Measurements from ENCODE around the gene ALKBH8.
"Not testable (repeated sequence)": the region's sequence is repeated elsewhere in the genome, so short reads cannot be mapped to it uniquely, and the experiment has no call there.

ALKBH8 gene, protein sequence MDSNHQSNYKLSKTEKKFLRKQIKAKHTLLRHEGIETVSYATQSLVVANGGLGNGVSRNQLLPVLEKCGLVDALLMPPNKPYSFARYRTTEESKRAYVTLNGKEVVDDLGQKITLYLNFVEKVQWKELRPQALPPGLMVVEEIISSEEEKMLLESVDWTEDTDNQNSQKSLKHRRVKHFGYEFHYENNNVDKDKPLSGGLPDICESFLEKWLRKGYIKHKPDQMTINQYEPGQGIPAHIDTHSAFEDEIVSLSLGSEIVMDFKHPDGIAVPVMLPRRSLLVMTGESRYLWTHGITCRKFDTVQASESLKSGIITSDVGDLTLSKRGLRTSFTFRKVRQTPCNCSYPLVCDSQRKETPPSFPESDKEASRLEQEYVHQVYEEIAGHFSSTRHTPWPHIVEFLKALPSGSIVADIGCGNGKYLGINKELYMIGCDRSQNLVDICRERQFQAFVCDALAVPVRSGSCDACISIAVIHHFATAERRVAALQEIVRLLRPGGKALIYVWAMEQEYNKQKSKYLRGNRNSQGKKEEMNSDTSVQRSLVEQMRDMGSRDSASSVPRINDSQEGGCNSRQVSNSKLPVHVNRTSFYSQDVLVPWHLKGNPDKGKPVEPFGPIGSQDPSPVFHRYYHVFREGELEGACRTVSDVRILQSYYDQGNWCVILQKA

GRCh38 chr11:107565219-107565937 lies at the start of gene ALKBH8:
Gene ALKBH8, minus strand, starts transcription at chr11:107565735. Its CDS starts 4,842 bp downstream, at chr11:107560893.
- peak; percentile 86 for DNase-seq (ENCODE audit: low spot score)

DNA sequence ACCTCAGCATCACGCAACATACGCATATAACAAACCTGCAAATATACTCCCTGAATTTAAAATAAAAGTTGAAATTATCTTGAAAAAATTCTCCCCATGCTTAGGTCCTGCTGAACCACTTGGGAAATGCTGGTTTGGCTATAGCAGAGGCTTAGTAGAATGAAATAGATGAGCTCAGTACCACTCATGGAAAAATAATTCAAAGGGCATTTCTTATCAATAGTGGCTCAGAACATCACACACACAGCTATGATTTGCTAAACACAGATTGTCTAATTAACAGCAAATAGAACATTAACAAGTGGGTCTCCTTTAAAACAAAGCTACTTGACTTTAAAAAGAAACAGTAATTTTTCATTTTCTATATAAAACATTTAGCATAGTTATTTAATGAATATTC lies 46.9 kb upstream of the ALKBH8 start:
- DNase-seq (ENCODE audit: low spot score) = no peak

DNA sequence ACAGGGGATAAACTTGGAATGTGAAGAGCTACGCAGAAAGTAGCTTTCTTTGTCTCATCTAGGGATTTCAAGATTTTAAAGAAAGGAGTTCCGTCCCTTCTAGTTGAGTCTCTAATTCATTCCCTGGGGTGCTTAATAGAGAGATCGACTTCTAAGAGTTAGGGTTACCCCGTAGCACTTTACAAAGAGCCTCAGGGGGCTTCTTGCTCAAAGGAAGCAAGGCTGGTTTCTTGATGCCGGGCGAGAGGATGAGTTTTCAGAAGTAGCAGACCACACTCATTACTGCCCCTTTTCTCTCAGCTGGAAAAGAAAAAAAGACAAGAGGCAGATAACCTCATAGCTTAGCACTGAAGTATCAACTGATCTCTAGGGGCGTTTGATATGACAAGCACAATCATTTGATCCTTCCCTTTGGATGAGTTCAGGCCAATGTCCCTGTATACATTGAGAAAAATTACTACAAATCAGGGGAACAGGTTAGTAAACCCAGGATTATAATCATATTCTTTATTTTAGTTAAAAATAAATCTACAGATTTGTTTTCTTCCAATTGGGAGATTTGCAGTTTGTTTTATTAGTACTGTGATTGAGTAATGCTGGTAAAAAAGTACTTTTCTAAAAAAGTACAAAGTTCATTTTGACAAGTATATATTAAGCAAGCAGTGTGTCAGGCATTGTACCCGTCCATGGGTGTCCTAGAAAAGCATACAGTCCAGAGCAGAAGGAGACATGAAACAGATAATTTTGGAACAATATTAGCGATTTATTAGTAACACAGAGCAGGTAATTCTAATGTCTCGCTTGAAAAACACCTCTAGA lies 44.1 kb upstream of the ALKBH8 start:
- DNase-seq (ENCODE audit: low spot score) = no peak

- DNase-seq (ENCODE audit: low spot score) = no peak
These were observed 43.3 kb upstream of the ALKBH8 start for GRCh38 chr11:107608809-107609208.

DNA sequence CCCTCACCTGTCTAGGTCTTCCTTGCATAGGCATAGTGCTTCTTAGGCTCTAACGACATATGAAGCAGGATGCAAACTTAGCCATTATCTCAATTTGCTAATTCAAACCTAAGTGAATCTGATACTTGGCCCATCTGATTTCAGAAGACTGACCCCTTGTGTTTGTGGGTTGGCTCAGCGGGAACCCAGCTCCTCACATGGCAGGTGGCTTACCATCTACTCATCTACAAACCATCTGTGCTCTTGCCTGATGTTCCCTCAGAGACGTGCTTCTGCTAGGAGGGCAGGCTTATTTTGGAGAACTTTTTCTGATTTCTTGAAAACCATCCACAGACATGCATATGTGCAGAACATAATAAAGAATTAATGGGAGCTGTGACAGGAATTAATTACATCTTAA lies 40.6 kb upstream of the ALKBH8 start:
- peak; percentile 27 for DNase-seq (ENCODE audit: low spot score)

- no peak for DNase-seq (ENCODE audit: low spot score)
These were observed 39.8 kb upstream of the ALKBH8 start for GRCh38 chr11:107605061-107606006.

DNA sequence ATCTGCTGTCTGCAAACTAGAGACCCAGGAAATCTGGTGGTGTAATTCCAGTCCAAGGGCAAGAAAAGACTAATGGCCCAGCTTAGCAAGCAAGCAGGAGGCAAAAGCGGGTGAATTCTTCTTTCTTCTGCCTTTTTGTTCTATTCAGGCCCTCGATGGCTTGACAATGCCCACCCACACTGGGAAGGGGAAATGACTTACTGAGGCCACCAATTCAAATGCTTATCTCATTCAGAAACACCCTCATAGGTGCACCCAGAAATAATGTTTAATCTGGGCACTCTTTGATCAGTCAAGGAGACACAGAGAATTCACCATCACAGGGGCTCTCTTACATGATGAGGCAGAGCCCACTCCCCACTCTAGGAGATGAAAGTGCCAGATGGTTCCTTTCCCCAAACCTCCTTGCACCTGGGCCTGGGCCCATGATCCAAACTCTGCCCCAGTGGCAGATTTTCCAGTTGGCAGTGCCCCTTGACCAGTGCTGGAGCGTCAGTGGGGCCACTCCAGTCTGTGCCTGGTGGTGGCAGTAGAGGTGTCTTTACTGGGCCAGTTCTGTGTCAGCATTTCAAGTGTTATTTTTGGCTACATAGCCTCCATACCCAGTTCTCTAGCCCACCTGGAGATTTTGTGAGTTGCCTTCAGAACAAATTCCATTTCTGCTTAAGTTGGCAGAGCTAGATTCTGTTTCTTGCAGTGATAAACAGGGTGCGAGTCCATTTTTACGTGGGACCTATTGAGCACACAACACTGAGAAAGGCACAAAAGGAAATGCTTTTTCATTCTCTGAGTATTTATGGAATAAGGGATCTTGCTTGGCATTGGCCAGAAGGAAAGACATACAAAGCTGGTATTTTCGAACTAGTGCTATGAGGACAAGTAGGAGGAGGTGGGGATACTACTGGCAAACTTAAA lies 32.9 kb upstream of the ALKBH8 start:
- DNase-seq (ENCODE audit: low spot score) = no peak

DNA sequence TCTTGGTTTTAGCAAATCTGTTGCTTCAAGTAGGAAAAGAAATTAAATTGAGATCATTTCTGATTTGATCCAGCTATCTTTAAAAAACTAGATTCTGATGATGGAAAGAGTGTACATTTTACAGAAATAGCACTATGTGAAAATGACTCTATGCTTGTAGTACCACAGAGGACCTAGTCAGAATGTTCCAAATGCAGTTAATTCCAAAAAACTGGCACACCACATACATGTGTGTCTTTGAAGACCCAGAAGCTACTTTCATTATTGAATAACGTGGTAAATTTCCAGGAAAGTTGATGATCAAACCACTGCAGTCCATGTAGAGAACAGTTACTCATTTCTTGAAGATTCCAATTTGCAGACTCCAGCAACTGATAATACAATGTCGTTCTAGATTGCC lies 29.2 kb upstream of the ALKBH8 start:
- DNase-seq (ENCODE audit: low spot score) = no peak

DNA sequence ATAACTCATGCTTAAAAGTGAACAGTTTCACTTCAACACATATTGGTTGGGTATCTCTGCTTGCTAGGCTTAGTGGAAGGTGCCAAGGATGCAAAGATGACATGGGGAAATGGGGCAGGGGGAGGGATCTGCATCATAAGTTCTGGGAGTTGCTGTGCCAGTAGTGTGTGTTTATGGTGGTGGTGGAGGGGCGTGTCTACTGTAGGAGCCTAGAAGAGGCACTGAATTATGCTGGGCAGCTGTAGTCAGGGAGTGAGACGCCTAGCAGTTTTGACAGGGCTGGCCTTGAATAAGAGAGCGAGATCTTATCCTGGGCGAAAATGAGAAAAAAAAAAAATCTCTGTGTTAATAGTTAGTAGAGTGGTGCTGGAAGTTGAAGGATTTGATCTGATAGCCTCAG lies 28.4 kb upstream of the ALKBH8 start:
- DNase-seq (ENCODE audit: low spot score) = peak; percentile 10

- peak; percentile 15 for DNase-seq (ENCODE audit: low spot score)
These were observed 27.3 kb upstream of the ALKBH8 start for GRCh38 chr11:107592813-107593212.

DNA sequence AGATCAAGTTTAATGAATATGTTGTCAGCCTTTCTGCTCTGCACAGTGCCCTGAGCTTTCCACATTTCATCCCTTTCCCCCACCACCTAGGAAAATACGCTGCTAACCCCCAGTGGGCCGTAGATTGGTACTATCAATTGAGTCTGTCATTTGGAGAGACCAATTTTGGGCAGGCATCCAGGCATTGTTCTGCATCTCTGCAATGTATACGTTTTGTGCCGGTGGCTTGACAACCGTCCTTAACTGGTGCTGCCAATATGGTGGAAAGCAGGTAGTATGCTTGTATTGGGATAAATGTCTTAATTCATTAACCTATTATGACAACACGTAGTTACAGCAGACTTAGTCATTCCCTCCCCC lies 26.7 kb upstream of the ALKBH8 start:
- DNase-seq (ENCODE audit: low spot score) = no peak

- peak; percentile 23 for DNase-seq (ENCODE audit: low spot score)
These were observed 26.1 kb upstream of the ALKBH8 start for GRCh38 chr11:107591378-107592230.

- DNase-seq (ENCODE audit: low spot score) = peak; percentile 66
These were observed 25.2 kb upstream of the ALKBH8 start, which contains the start of gene ELMOD1 for GRCh38 chr11:107590460-107591377. Gene ELMOD1, plus strand, starts transcription at chr11:107591147. Its CDS starts 27,043 bp downstream, at chr11:107618190.

DNA sequence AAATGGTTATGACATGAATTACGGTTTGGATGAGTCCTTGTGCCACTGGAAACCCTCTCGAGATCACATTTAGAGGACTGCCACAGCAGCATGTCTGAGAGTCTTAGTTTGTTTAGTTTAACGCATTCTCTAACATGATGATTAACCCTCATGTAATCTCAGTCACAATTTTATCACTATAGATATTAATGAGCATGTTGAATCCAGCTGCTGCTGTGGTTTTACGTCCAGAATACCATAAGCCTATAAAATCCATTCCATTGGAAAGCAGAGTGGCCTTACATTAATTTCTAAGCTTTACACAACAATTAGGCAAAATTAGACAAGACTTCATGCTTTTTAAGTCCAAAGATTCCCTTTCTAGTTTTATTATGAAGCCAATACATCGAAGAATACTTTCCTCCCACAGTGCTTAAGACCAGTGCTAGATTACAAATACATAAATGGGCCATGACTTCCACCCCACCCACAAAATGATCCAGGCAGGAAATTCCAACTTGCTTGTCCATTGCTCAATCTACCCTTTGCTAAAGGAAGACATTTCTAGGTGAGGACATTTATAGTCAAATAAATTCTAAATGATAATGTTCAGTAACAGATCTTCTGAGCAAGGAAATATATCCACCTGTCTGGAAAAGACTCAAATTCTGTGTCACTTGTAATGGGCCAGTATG lies 21.9 kb upstream of the ALKBH8 start:
- DNase-seq (ENCODE audit: low spot score) = no peak

GRCh38 chr11:107583629-107584195 lies 18.2 kb upstream of the ALKBH8 start:
- no peak for DNase-seq (ENCODE audit: low spot score)

DNA sequence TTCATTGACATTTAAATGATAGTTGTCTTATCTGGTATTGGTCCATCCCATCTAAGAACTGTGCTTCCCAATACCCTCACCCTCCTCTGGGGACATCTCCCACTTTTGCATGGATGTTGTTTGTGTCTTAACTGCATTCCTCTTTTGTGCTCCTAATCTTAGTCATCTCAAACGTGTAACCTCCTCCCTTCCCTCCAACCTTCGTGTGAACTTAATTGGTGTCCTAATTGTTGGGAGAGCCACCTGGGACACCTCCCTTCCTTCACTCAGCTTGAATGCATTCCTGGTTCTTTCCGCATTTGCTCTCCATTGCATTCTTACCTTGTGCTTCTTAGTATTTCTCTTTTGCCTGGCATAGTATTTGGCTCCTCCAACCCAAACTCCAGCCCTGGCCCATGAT lies 15.6 kb upstream of the ALKBH8 start:
- DNase-seq (ENCODE audit: low spot score) = no peak

DNA sequence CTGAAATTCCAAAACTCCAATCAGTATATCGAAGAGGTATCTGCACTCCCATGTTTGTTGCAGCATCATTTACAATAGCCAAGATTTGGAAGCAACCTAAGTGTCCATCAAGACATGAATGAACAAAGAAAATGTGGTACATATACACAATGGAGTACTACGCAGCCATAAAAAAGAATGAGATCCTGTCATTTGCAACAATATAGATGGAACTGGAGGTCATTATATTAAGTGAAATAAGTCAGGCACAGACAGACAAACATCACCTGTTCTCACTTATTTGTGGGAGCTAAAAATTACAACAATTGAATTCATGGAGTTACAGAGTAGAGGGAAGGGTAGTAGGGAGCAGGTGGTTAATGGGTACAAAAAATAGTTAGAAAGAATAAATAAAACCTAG lies 13.6 kb upstream of the ALKBH8 start:
- not testable (repeated sequence) for DNase-seq (ENCODE audit: low spot score)

Measured in Ammon's horn (tissue), 1 donor.